HEK293 (cell line): ENCODE data around the gene MARCHF10.

Experiments used
- CTCF ChIA-PET: fragments of 350-600 bp; formaldehyde crosslinking; extraction: SDS; loops from one replicate; lab custom pipeline; 2021; ENCODE audit warnings: antibody characterized with exemption; lab: Yijun Ruan, JAX
- POLR2A ChIA-PET: fragments of 300-600 bp; formaldehyde crosslinking; extraction: SDS; loops from one replicate; lab custom pipeline; 2020; ENCODE audit warnings: antibody characterized with exemption, inconsistent platforms; lab: Yijun Ruan, JAX
- H3K27ac ChIP-seq: fragments of 200-500 bp; sonication (Bioruptor generic); 2 replicates; pipeline ENCODE4 v1.5.1; 2014; ENCODE audit warnings: low read depth, low read length, control low read depth, inconsistent platforms; ENCODE audit errors: extremely low read depth
- H3K36me3 ChIP-seq, 2 experiments: fragments of 200-500 bp in 1 of 2; sonication (Bioruptor generic) in 1 of 2; 1 replicate in 1 of 2; 2 replicates in 1 of 2; pipeline ENCODE4 v1.5.1; 2014 to 2017; ENCODE audit warnings: inconsistent platforms in 2 of 2, low read length in 2 of 2; ENCODE audit not compliant: control insufficient read depth in 2 of 2, insufficient read depth in 1 of 2
- H3K4me1 ChIP-seq: fragments of 200-500 bp; sonication (Bioruptor generic); 2 replicates; pipeline ENCODE4 v1.5.1; 2014; ENCODE audit warnings: mild to moderate bottlenecking, low read length, inconsistent platforms; ENCODE audit not compliant: control insufficient read depth, insufficient read depth
- H3K4me3 ChIP-seq: 2 replicates; pipeline ENCODE4 v1.5.1; 2011; ENCODE audit warnings: low read depth, mild to moderate bottlenecking, control low read depth, low read length, moderate library complexity
- H3K9me3 ChIP-seq: fragments of 200-500 bp; sonication (Bioruptor generic); 2 replicates; pipeline ENCODE4 v1.5.1; 2014; ENCODE audit warnings: low read depth, low read length, inconsistent platforms; ENCODE audit not compliant: control insufficient read depth, insufficient read depth
- GLI4 ChIP-seq: fragments of 450-650 bp; formaldehyde crosslinking; IDR thresholded peaks from 2 replicates; pipeline ENCODE4 v1.5.1; 2016; ENCODE audit warnings: missing biosample characterization, missing genetic modification characterization
- GLIS2 ChIP-seq: fragments of 450-650 bp; formaldehyde crosslinking; IDR thresholded peaks from 2 replicates; pipeline ENCODE4 v1.5.1; 2016; ENCODE audit warnings: missing biosample characterization, missing genetic modification characterization
- HIC1 ChIP-seq: fragments of 450-650 bp; formaldehyde crosslinking; IDR thresholded peaks from 2 replicates; pipeline ENCODE4 v1.5.1; 2016; ENCODE audit warnings: missing biosample characterization, missing genetic modification characterization
- MYNN ChIP-seq: fragments of 450-650 bp; formaldehyde crosslinking; IDR thresholded peaks from 2 replicates; pipeline ENCODE4 v1.5.1; 2016; ENCODE audit warnings: missing biosample characterization, missing genetic modification characterization, borderline replicate concordance
- PRDM4 ChIP-seq: fragments of 450-650 bp; formaldehyde crosslinking; IDR thresholded peaks from 2 replicates; pipeline ENCODE4 v1.5.1; 2017; ENCODE audit warnings: missing biosample characterization, missing genetic modification characterization
- SETDB1 ChIP-seq: IDR thresholded peaks from one replicate; pipeline ENCODE4 v1.6.1; 2017; ENCODE audit warnings: mild to moderate bottlenecking, low read length, moderate library complexity, mixed read lengths; ENCODE audit not compliant: insufficient read length
- YY1 ChIP-seq: fragments of 450-650 bp; formaldehyde crosslinking; IDR thresholded peaks from 2 replicates; pipeline ENCODE4 v1.5.1; 2018; ENCODE audit warnings: missing biosample characterization, missing genetic modification characterization
- ZBTB1 ChIP-seq: fragments of 450-650 bp; formaldehyde crosslinking; IDR thresholded peaks from 2 replicates; pipeline ENCODE4 v1.5.1; 2016; ENCODE audit warnings: missing biosample characterization, missing genetic modification characterization
- ZNF114 ChIP-seq: fragments of 450-650 bp; formaldehyde crosslinking; IDR thresholded peaks from 2 replicates; pipeline ENCODE4 v1.5.0; 2017; ENCODE audit warnings: missing biosample characterization, missing genetic modification characterization
- ZNF202 ChIP-seq: fragments of 450-650 bp; formaldehyde crosslinking; IDR thresholded peaks from 2 replicates; pipeline ENCODE4 v1.5.1; 2016; ENCODE audit warnings: missing biosample characterization, missing genetic modification characterization, borderline replicate concordance
- ZNF26 ChIP-seq: fragments of 450-650 bp; formaldehyde crosslinking; IDR thresholded peaks from 2 replicates; pipeline ENCODE4 v1.5.1; 2016; ENCODE audit warnings: missing biosample characterization, missing genetic modification characterization
- ZNF362 ChIP-seq: fragments of 450-650 bp; formaldehyde crosslinking; IDR thresholded peaks from 2 replicates; pipeline ENCODE4 v1.5.1; 2016; ENCODE audit warnings: missing biosample characterization, missing genetic modification characterization
- ZNF398 ChIP-seq: fragments of 450-650 bp; formaldehyde crosslinking; IDR thresholded peaks from 2 replicates; pipeline ENCODE4 v1.5.1; 2017; ENCODE audit warnings: missing biosample characterization, missing genetic modification characterization
- ZNF629 ChIP-seq: fragments of 450-650 bp; formaldehyde crosslinking; IDR thresholded peaks from 2 replicates; pipeline ENCODE4 v1.5.1; 2017; ENCODE audit warnings: missing biosample characterization, missing genetic modification characterization
- ZNF664 ChIP-seq: fragments of 450-650 bp; formaldehyde crosslinking; IDR thresholded peaks from 2 replicates; pipeline ENCODE4 v1.5.1; 2016; ENCODE audit warnings: missing biosample characterization, missing genetic modification characterization
- ZNF76 ChIP-seq: fragments of 450-650 bp; formaldehyde crosslinking; IDR thresholded peaks from 2 replicates; pipeline ENCODE4; 2016; ENCODE audit warnings: low read depth, missing biosample characterization, missing genetic modification characterization, borderline replicate concordance
- ZNF792 ChIP-seq: fragments of 450-650 bp; formaldehyde crosslinking; IDR thresholded peaks from 2 replicates; pipeline ENCODE4 v1.5.1; 2016; ENCODE audit warnings: missing biosample characterization, missing genetic modification characterization
- ZSCAN30 ChIP-seq: fragments of 450-650 bp; IDR thresholded peaks from 2 replicates; pipeline ENCODE4 v1.5.1; 2018; ENCODE audit warnings: missing biosample characterization, mild to moderate bottlenecking, missing genetic modification characterization, moderate library complexity

Gene MARCHF10

GRCh38 chr17:62791767-62792446 is 16.2 kb downstream of the MARCHF10 start (continued):
- TF ChIP-seq ZBTB1 (tag by site-specific recombination) (no peak), ZNF114 (no peak), GLIS2 (peak; percentile 75), ZNF792 (tag by site-specific recombination) (peak; percentile 93; the same call in 1 of the 2 replicates), ZNF629 (peak; percentile 97), PRDM4 (no peak), ZNF664 (no peak)

- no peaks in the 10 kb centered on the region for H3K36me3 ChIP-seq
- TF ChIP-seq ZSCAN30 (tag by site-specific recombination): no peak
- TF ChIP-seq ZNF398 (tag by site-specific recombination): no peak
- TF ChIP-seq SETDB1: peak; percentile 39
- TF ChIP-seq MYNN (tag by site-specific recombination): peak; percentile 58; the same call in 1 of the 2 replicates
- TF ChIP-seq ZNF76 (tag by site-specific recombination): no peak
- TF ChIP-seq YY1 (tag by site-specific recombination): no peak
- POLR2A ChIA-PET: interaction anchor here (0.6 kb wide), 1 partner anchor 34 kb away, joined by 6 read pairs; no protein-coding TSS in a partner anchor
- peaks cover 7% of the 10 kb centered on the region for H3K4me1 ChIP-seq
- H3K4me3 ChIP-seq: no peak overlapping the region
- CTCF ChIA-PET: interaction anchor here (0.6 kb wide), 3 partner anchors 20 to 206 kb away, joined by 3 read pairs; no protein-coding TSS in a partner anchor
- H3K9me3 ChIP-seq: no peaks in the 10 kb centered on the region
- H3K27ac ChIP-seq: no peak overlapping the region
These were observed 16.8 kb downstream of the MARCHF10 start for GRCh38 chr17:62791235-62791734.

- ChIA-PET POLR2A (no interaction called here), CTCF (interaction anchor here (0.6 kb wide), 1 partner anchor 207 kb away, joined by 3 read pairs; no protein-coding TSS in a partner anchor)
- H3K9me3 ChIP-seq: no peaks in the 10 kb centered on the region
- peaks cover 7% of the 10 kb centered on the region for H3K4me1 ChIP-seq
- H3K36me3 ChIP-seq: no peaks in the 10 kb centered on the region
- TF ChIP-seq HIC1 (tag by site-specific recombination): no peak
- no peak for TF ChIP-seq ZNF362 (tag by site-specific recombination)
- TF ChIP-seq ZNF26 (tag by site-specific recombination): no peak
- TF ChIP-seq GLI4: no peak
- TF ChIP-seq ZNF202 (tag by site-specific recombination): no peak
- no peak overlapping the region for H3K27ac ChIP-seq
- no peak overlapping the region for H3K4me3 ChIP-seq
These were observed 17.5 kb downstream of the MARCHF10 start for GRCh38 chr17:62790564-62790986.
